ENCODE results near the gene KIZ.

Gene KIZ

DNA sequence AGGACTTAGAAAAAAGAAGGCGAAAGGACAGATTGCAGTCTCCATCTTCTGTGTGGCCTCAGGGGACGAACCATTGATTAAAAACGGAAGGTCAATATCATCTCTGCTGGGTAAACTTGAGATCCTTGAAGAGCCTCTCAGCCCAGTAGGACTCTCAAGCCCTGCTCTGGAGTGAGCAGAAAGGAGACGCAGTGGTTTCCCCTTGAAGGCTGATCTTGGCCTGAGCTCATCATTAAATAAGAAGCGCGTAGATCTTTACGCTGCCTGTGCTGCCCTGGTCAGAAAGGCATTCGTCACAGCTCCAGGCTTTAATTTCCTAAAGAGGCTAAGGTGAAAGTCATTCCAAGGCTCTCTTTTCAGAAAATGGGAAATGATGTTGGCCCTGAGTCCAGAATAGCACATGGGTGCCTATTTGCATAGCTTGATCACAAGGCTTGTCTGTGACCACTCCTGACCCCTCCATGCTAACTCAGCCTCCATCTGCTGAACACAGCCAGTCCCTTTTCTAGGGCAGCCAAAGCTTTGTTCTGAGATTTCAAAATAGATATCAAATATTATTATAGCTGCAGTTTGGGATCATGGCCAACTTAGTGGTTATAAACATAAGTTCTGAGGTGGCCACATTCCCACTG lies 148.0 kb downstream of the KIZ start:
- H3K79me2 ChIP-seq (ENCODE audit: insufficient read depth, low read length) = no peaks in the 10 kb centered on the region
- no peak overlapping the region for H3K9ac ChIP-seq (ENCODE audit: low read depth, low read length)
- no peaks in the 10 kb centered on the region for H3K4me1 ChIP-seq (ENCODE audit: insufficient read depth, low read length)
- H3K27ac ChIP-seq (ENCODE audit: low read length) = no peak overlapping the region
- no peak overlapping the region for H3K4me3 ChIP-seq (ENCODE audit: low read depth in 1 of 2, low read length in 2 of 2)
- H2AFZ ChIP-seq (ENCODE audit: low read depth, low read length) = no peak overlapping the region
- no peak for TF ChIP-seq EZH2 (IDR thresholded peaks at IDR 0.05; ENCODE audit: borderline replicate concordance, low read depth, low read length, severe bottlenecking)
- no peaks in the 10 kb centered on the region for H4K20me1 ChIP-seq (ENCODE audit: insufficient read depth, low read length)
- no peak for DNase-seq
- H3K4me2 ChIP-seq (ENCODE audit: insufficient read depth, low read length) = no peak overlapping the region
- ATAC-seq (ENCODE audit: insufficient read depth, low read depth) = no peak
- no peaks in the 10 kb centered on the region for H3K9me3 ChIP-seq (ENCODE audit: insufficient read depth, low read length, severe bottlenecking)
- H3K27me3 ChIP-seq (ENCODE audit: insufficient read depth, low read length, poor library complexity) = no peaks in the 10 kb centered on the region
- H3K36me3 ChIP-seq (ENCODE audit: insufficient read depth, low read length) = no peaks in the 10 kb centered on the region

GRCh38 chr20:21278829-21279228 lies 152.9 kb downstream of the KIZ start:
- H3K9me3 ChIP-seq (ENCODE audit: insufficient read depth, low read length, severe bottlenecking) = no peaks in the 10 kb centered on the region
- ATAC-seq (ENCODE audit: insufficient read depth, low read depth) (no peak), DNase-seq (no peak)
- H3K27ac ChIP-seq (ENCODE audit: low read length) = no peak overlapping the region
- no peaks in the 10 kb centered on the region for H3K4me1 ChIP-seq (ENCODE audit: insufficient read depth, low read length)
- no peaks in the 10 kb centered on the region for H3K36me3 ChIP-seq (ENCODE audit: insufficient read depth, low read length)
- H3K79me2 ChIP-seq (ENCODE audit: insufficient read depth, low read length) = no peaks in the 10 kb centered on the region
- H4K20me1 ChIP-seq (ENCODE audit: insufficient read depth, low read length) = no peaks in the 10 kb centered on the region
- TF ChIP-seq EZH2 (IDR thresholded peaks at IDR 0.05; ENCODE audit: borderline replicate concordance, low read depth, low read length, severe bottlenecking) = no peak
- TF ChIP-seq, protein P1, sequence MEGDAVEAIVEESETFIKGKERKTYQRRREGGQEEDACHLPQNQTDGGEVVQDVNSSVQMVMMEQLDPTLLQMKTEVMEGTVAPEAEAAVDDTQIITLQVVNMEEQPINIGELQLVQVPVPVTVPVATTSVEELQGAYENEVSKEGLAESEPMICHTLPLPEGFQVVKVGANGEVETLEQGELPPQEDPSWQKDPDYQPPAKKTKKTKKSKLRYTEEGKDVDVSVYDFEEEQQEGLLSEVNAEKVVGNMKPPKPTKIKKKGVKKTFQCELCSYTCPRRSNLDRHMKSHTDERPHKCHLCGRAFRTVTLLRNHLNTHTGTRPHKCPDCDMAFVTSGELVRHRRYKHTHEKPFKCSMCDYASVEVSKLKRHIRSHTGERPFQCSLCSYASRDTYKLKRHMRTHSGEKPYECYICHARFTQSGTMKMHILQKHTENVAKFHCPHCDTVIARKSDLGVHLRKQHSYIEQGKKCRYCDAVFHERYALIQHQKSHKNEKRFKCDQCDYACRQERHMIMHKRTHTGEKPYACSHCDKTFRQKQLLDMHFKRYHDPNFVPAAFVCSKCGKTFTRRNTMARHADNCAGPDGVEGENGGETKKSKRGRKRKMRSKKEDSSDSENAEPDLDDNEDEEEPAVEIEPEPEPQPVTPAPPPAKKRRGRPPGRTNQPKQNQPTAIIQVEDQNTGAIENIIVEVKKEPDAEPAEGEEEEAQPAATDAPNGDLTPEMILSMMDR (IDR thresholded peaks at IDR 0.05; ENCODE audit: borderline replicate concordance, extremely low read depth, low read length, poor library complexity, severe bottlenecking) = no peak
- H3K4me3 ChIP-seq (ENCODE audit: low read depth in 1 of 2, low read length in 2 of 2) = no peak overlapping the region
- H3K27me3 ChIP-seq (ENCODE audit: insufficient read depth, low read length, poor library complexity) = no peaks in the 10 kb centered on the region
- no peak overlapping the region for H3K9ac ChIP-seq (ENCODE audit: low read depth, low read length)
- H3K4me2 ChIP-seq (ENCODE audit: insufficient read depth, low read length) = no peak overlapping the region
- H2AFZ ChIP-seq (ENCODE audit: low read depth, low read length) = no peak overlapping the region

- H3K4me2 ChIP-seq (ENCODE audit: insufficient read depth, low read length) = no peak overlapping the region
- no peaks in the 10 kb centered on the region for H3K79me2 ChIP-seq (ENCODE audit: insufficient read depth, low read length)
- no peak overlapping the region for H3K4me3 ChIP-seq (ENCODE audit: low read depth in 1 of 2, low read length in 2 of 2)
- H3K9me3 ChIP-seq (ENCODE audit: insufficient read depth, low read length, severe bottlenecking) = no peaks in the 10 kb centered on the region
- no peak overlapping the region for H3K9ac ChIP-seq (ENCODE audit: low read depth, low read length)
- no peaks in the 10 kb centered on the region for H3K4me1 ChIP-seq (ENCODE audit: insufficient read depth, low read length)
- DNase-seq = no peak
- H2AFZ ChIP-seq (ENCODE audit: low read depth, low read length) = no peak overlapping the region
- no peaks in the 10 kb centered on the region for H3K27me3 ChIP-seq (ENCODE audit: insufficient read depth, low read length, poor library complexity)
- no peaks in the 10 kb centered on the region for H3K36me3 ChIP-seq (ENCODE audit: insufficient read depth, low read length)
- ATAC-seq (ENCODE audit: insufficient read depth, low read depth) = no peak
- H3K27ac ChIP-seq (ENCODE audit: low read length) = no peak overlapping the region
- TF ChIP-seq, protein P1 (IDR thresholded peaks at IDR 0.05; ENCODE audit: borderline replicate concordance, extremely low read depth, low read length, poor library complexity, severe bottlenecking) = no peak
- TF ChIP-seq EZH2 (IDR thresholded peaks at IDR 0.05; ENCODE audit: borderline replicate concordance, low read depth, low read length, severe bottlenecking) = no peak
- H4K20me1 ChIP-seq (ENCODE audit: insufficient read depth, low read length) = no peaks in the 10 kb centered on the region
Measured at GRCh38 chr20:21279706-21280521, 154.0 kb downstream of the KIZ start.

- ATAC-seq (ENCODE audit: insufficient read depth, low read depth) = no peak; the same call in 2 of the 3 replicates
- H3K9ac ChIP-seq (ENCODE audit: low read depth, low read length) = no peak overlapping the region
- no peak for TF ChIP-seq EZH2 (IDR thresholded peaks at IDR 0.05; ENCODE audit: borderline replicate concordance, low read depth, low read length, severe bottlenecking)
- TF ChIP-seq, protein P1 (IDR thresholded peaks at IDR 0.05; ENCODE audit: borderline replicate concordance, extremely low read depth, low read length, poor library complexity, severe bottlenecking) = no peak
- no peak overlapping the region for H3K4me3 ChIP-seq (ENCODE audit: low read depth in 1 of 2, low read length in 2 of 2)
- no peaks in the 10 kb centered on the region for H3K4me1 ChIP-seq (ENCODE audit: insufficient read depth, low read length)
- H3K27me3 ChIP-seq (ENCODE audit: insufficient read depth, low read length, poor library complexity) = no peaks in the 10 kb centered on the region
- H3K79me2 ChIP-seq (ENCODE audit: insufficient read depth, low read length) = no peaks in the 10 kb centered on the region
- no peaks in the 10 kb centered on the region for H3K36me3 ChIP-seq (ENCODE audit: insufficient read depth, low read length)
- H3K9me3 ChIP-seq (ENCODE audit: insufficient read depth, low read length, severe bottlenecking) = no peaks in the 10 kb centered on the region
- no peaks in the 10 kb centered on the region for H4K20me1 ChIP-seq (ENCODE audit: insufficient read depth, low read length)
- no peak overlapping the region for H2AFZ ChIP-seq (ENCODE audit: low read depth, low read length)
- DNase-seq = no peak
- no peak overlapping the region for H3K27ac ChIP-seq (ENCODE audit: low read length)
- no peak overlapping the region for H3K4me2 ChIP-seq (ENCODE audit: insufficient read depth, low read length)
Measured at GRCh38 chr20:21280522-21281016, 154.7 kb downstream of the KIZ start.

Data from DND-41 (cell line).